HEK293T (cell line): ENCODE results near the gene UNC5CL.

Source experiments
- CTCF ChIA-PET: fragments of 350-600 bp; formaldehyde crosslinking; extraction: SDS; loops from one replicate; lab custom pipeline; 2021; ENCODE audit warnings: antibody characterized with exemption, inconsistent platforms; lab: Yijun Ruan, JAX
- POLR2A ChIA-PET: fragments of 350-600 bp; formaldehyde crosslinking; extraction: SDS; loops from one replicate; lab custom pipeline; 2020; ENCODE audit warnings: antibody characterized with exemption, inconsistent platforms; lab: Yijun Ruan, JAX
- DNase-seq: peaks from one replicate; pipeline ENCODE4 v3.0.0; 2012; ENCODE audit warnings: mixed read lengths; ENCODE audit errors: extremely low spot score
- ARNT ChIP-seq: fragments of 450-650 bp; IDR thresholded peaks from 2 replicates; pipeline ENCODE4 v1.6.1; 2017; ENCODE audit warnings: mild to moderate bottlenecking
- BHLHE40 ChIP-seq: fragments of 450-650 bp; IDR thresholded peaks from 2 replicates; pipeline ENCODE4 v1.6.1; 2016; ENCODE audit warnings: mild to moderate bottlenecking, moderate library complexity, borderline replicate concordance
- CTBP1 ChIP-seq: fragments of 450-650 bp; IDR thresholded peaks from 2 replicates; pipeline ENCODE4 v1.6.1; 2016; ENCODE audit warnings: borderline replicate concordance
- ELF4 ChIP-seq: fragments of 450-650 bp; IDR thresholded peaks from 2 replicates; pipeline ENCODE4 v1.6.1; 2017; ENCODE audit warnings: antibody characterized with exemption
- FOXA1 ChIP-seq: fragments of 450-650 bp; IDR thresholded peaks from 2 replicates; pipeline ENCODE4 v1.6.1; 2016; ENCODE audit warnings: mild to moderate bottlenecking
- FOXK2 ChIP-seq: fragments of 450-650 bp; IDR thresholded peaks from 2 replicates; pipeline ENCODE4 v1.6.1; 2016; ENCODE audit warnings: mild to moderate bottlenecking
- FOXM1 ChIP-seq: fragments of 450-650 bp; IDR thresholded peaks from 2 replicates; pipeline ENCODE4 v1.6.1; 2017; ENCODE audit warnings: mild to moderate bottlenecking, borderline replicate concordance
- HDGF ChIP-seq: fragments of 450-650 bp; IDR thresholded peaks from 2 replicates; pipeline ENCODE4 v1.6.1; 2017; ENCODE audit warnings: antibody characterized with exemption, borderline replicate concordance
- L3MBTL2 ChIP-seq: fragments of 450-650 bp; conservative IDR thresholded peaks from 2 replicates; pipeline ENCODE4 v1.6.1; 2016; ENCODE audit warnings: mild to moderate bottlenecking
- LEF1 ChIP-seq: fragments of 450-650 bp; IDR thresholded peaks from 2 replicates; pipeline ENCODE4 v1.6.1; 2017; ENCODE audit warnings: mild to moderate bottlenecking, borderline replicate concordance
- NFRKB ChIP-seq: fragments of 450-650 bp; IDR thresholded peaks from 2 replicates; pipeline ENCODE4 v1.6.1; 2016; ENCODE audit warnings: mild to moderate bottlenecking, moderate library complexity
- SP1 ChIP-seq: fragments of 450-650 bp; IDR thresholded peaks from 2 replicates; pipeline ENCODE4 v1.6.1; 2017
- SUZ12 ChIP-seq: fragments of 450-650 bp; IDR thresholded peaks from 2 replicates; pipeline ENCODE4 v1.6.1; 2016; ENCODE audit warnings: mild to moderate bottlenecking
- TARDBP ChIP-seq: fragments of 450-650 bp; IDR thresholded peaks from 2 replicates; pipeline ENCODE4 v1.6.1; 2016
- ZNF384 ChIP-seq: fragments of 450-650 bp; IDR thresholded peaks from 2 replicates; pipeline ENCODE4 v1.6.1; 2016
- TF ChIP-seq, protein P1 (sequence below): fragments of 450-650 bp; IDR thresholded peaks from 2 replicates; pipeline ENCODE4 v1.6.1; 2016

UNC5CL gene

GRCh38 chr6:41079080-41079479 is 40.1 kb upstream of the UNC5CL start:
- TF ChIP-seq TARDBP (no peak), BHLHE40 (no peak), SP1 (no peak), ARNT (no peak), FOXK2 (no peak), LEF1 (no peak), NFRKB (no peak), SUZ12 (no peak), ELF4 (no peak), HDGF (no peak), CTBP1 (no peak), FOXA1 (no peak), ZNF384 (no peak), FOXM1 (no peak), L3MBTL2 (no peak)
- TF ChIP-seq, protein P1, sequence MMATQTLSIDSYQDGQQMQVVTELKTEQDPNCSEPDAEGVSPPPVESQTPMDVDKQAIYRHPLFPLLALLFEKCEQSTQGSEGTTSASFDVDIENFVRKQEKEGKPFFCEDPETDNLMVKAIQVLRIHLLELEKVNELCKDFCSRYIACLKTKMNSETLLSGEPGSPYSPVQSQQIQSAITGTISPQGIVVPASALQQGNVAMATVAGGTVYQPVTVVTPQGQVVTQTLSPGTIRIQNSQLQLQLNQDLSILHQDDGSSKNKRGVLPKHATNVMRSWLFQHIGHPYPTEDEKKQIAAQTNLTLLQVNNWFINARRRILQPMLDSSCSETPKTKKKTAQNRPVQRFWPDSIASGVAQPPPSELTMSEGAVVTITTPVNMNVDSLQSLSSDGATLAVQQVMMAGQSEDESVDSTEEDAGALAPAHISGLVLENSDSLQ, result no peak
- ChIA-PET CTCF (no interaction called here), POLR2A (no interaction called here)
- no peak for DNase-seq

- DNase-seq, result no peak
- CTCF ChIA-PET, result no interaction called here
- TF ChIP-seq, protein P1, result no peak
- TF ChIP-seq FOXA1 (no peak), ELF4 (no peak), NFRKB (no peak), SP1 (no peak)
- POLR2A ChIA-PET, result no interaction called here
Observed at GRCh38 chr6:41078101-41078500, 39.1 kb upstream of the UNC5CL start.

GRCh38 chr6:41077536-41077935 is 38.5 kb upstream of the UNC5CL start:
- ChIA-PET POLR2A (no interaction called here), CTCF (no interaction called here)
- DNase-seq, result no peak
- TF ChIP-seq TARDBP (no peak), HDGF (no peak), CTBP1 (no peak), NFRKB (no peak), FOXM1 (no peak), FOXA1 (no peak)
- TF ChIP-seq, protein P1, result no peak

DNA sequence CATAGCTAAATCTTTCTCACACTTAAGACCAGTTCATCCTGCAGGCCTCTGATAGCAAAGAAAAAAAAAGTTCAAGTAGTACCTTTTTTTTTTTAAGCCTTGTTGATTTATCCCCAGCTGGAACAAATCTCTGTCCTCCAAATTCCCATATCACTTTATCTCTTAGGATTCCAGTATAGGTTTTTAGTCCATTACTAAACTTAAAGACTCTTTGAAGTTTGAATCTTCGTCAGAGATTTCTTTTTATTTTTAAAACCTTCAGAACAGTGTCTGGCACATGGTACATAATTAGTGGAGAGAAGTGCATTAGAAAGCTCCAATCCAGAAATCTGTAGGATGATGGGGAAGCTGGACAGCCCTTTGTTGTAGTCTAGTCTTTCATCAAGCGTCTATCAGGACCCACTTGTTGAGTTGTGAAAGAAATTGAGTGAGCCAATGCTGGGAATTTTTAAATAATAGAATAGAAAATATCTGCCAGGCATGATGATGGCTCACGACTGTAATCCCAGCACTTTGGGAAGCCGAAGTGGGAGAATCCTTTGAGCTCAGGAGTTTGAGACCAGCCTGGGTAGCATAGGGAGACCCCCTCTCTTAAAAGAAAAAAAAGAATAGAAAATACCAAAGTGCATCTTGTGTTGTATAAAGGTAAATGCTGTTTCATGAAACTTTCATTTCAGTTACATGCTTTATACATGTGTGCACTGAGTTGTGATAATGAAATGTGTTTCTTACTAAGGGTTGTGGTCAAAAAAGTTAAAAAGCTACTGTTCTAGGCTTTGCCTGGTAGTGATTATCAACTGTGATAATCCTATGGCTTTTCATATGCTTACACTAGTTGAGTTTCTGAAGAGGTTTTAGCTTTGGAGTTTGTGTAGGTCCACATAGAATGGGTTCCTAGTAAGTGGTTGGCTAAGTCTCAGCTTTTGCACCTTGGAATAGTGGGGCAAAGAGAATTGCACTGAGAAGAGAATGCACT is 36.9 kb upstream of the UNC5CL start:
- ChIA-PET POLR2A (interaction anchor here (1.0 kb wide), 1 partner anchor 48 kb away, joined by 3 read pairs; no protein-coding TSS in a partner anchor), CTCF (interaction anchor here (0.7 to 0.8 kb wide), 2 partner anchors 43 to 203 kb away, joined by 3 to 4 read pairs; no protein-coding TSS in a partner anchor)
- no peak for DNase-seq
- TF ChIP-seq LEF1 (no peak), ZNF384 (no peak), FOXM1 (no peak), SUZ12 (no peak), NFRKB (no peak), ARNT (no peak), SP1 (no peak), HDGF (no peak), ELF4 (no peak), TARDBP (no peak), CTBP1 (no peak), FOXA1 (no peak), BHLHE40 (no peak), L3MBTL2 (no peak)
- TF ChIP-seq, protein P1, result no peak

DNA sequence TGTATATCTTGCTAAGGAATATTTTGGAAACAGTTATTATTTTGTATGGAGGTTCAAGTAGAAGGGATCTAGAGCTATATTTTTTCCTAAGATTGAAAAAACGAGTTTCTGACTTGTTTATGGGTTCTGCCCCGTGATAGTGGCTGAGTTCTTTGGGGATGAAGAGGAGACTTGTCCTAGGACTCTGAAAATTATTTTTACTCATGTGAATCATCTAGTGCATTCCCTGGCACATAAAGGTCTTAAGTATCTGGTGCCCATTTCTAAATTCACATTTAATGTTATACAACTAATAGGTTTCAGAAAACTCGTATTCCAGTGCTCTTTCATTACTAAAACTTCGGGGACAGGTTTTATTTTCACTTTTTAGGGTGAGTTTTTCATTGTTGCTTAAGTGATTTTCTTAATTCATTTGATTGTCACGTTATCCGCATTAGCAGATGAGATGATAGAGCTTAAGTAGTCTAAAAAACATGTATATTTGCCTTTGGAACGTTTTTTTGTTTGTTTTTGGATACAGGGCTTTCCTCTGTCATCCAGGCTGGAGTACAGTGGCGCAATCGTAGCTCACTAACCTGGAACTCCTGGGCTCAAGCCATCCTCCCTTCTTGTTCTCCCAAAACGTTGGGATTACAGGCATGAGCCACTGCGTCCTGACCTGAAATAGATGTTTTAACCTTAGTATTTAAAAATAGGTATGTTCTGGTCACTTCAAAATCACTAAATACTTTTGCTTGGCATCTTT is 35.8 kb upstream of the UNC5CL start:
- DNase-seq, result no peak
- TF ChIP-seq ELF4, result no peak
- no peak for TF ChIP-seq FOXM1
- no peak for TF ChIP-seq CTBP1
- TF ChIP-seq ZNF384, result no peak
- no peak for TF ChIP-seq LEF1
- no peak for TF ChIP-seq FOXK2
- TF ChIP-seq L3MBTL2, result no peak
- TF ChIP-seq BHLHE40, result no peak
- no peak for TF ChIP-seq SUZ12
- no peak for TF ChIP-seq SP1
- no peak for TF ChIP-seq HDGF
- no peak for TF ChIP-seq ARNT
- TF ChIP-seq, protein P1, result no peak
- TF ChIP-seq FOXA1, result no peak
- no peak for TF ChIP-seq NFRKB
- no peak for TF ChIP-seq TARDBP
- CTCF ChIA-PET, result interaction anchor here (0.7 to 1.2 kb wide), 3 partner anchors 17 to 204 kb away, joined by 3 to 4 read pairs (median 3); no protein-coding TSS in a partner anchor
- POLR2A ChIA-PET, result interaction anchor here (0.9 kb wide), 1 partner anchor 196 kb away, joined by 3 read pairs; no protein-coding TSS in a partner anchor
